ENCODE results near the gene UBE3C.
"Not testable (repeated sequence)": the region's sequence is repeated elsewhere in the genome, so short reads cannot be mapped to it uniquely, and the experiment has no call there.

UBE3C gene

DNA sequence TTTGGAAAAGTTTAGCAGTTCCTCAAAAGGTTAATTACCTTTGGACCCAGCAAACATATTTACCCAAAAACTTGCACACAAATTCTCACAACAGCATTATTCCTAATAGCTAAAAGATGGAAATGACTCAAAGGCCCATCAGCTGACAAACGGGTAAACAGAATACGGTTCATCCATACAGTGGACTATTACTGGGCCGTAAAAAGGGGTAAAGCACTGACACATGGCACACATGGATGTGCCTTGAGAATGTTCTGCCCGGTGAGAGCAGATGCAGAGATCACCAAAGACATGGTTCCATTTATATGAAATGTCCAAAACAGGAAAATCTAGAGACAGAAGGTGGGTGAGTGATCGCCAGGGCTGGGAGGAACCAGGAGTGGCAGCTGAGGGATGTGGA lies 102.9 kb downstream of the UBE3C start:
- DNase-seq, result no peak

DNA sequence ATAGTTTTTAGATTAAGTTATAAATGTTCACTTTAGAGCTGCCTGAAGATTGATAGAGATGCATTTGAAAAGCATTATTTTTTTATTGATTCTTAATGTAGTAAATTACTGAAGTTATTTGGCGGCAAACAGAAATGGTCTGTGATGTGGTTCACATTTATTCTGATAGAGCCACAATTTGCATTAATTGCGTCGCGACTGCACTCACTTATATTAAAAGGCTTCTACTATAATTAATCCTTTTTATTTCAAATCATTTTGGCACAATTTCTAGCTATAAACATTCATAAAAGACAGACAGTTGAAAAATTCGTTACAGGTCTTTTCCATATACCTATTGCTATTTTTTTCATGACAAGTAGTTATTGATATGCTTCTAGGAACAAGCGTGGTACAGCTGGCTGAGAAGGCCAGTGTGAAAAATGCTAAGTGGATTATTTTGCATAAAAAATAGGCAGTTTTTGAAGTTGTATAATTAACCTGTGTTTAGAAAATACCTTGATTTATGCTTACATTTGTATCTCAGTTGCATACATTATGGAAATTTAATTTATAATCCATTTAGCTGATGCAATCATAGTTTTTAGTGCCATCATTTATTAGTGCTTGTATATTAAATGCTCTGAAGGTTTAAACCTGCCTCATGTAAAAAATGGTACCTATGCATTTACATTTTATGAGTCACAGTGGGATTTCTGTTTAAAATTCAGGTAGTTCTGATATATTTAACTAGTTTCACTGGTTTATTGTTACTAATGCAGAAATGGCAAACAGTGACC lies 106.0 kb downstream of the UBE3C start:
- no peak for DNase-seq

DNA sequence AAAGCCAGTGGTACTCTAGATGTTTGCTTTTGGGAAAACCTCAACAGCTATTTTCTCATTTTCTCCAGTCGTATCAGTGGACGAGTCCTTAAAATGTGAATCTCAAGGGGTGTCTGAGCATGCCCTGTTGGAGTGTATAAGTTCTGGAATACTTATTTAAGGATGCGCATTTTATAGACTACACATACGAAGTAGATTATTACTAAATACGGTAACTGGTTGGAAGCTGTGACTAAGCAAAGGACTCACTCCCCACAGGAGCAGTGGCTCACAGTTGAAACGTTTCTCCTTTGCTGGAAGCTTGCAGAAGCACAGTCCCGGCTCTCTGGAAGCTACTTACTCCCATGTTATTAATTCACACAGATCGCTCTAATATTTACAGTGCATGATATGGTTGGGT lies 107.3 kb downstream of the UBE3C start:
- no peak for DNase-seq

DNA sequence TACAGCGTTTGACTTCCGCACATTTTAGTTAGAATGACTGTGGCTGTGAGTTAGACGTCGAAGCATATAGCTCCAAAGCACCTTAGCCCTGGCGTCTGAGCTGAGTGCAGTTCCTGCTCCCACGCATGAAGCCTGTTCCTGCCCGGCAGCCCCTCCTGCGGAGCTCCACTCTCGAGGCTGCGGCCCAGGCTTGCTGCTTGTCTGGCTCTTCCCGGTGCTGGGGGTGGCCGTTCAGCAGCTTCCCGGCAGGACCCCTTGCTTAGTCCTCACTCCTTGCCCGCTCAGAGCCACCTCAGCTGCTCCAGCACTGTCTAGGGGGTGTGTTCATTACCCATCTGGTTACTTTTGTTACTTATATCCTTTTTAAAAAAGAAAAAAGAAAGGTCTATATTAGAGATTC lies 109.9 kb downstream of the UBE3C start:
- DNase-seq, result no peak

DNA sequence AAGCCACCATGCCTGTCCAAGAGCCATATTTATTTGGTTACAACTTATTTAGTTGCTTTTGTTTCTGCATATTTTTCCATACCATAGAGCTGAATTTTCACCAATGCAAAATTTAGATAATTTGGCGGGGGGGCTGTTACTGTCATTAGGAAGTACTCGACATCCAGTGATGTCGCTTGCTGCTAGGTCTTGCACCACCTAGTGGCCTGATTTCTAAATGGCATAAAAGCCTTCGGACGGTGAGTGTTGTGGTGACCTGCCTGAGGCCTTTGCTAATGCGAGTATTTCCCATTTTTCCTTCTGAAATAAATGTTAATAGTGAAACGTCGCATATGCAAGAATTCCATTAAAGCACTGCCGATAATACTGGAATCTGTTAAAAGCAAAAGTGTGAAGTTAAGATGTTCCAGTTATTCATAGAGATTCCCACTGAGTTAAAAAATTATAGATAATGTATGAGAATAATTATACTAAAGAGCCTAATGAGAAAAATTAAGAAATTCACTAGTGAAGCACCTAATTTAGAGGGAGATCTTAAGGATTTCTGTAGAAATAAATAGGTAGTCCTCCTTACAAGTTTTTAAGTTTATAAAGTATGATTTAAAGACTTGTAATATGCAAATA lies 112.0 kb downstream of the UBE3C start:
- DNase-seq, result no peak

DNA sequence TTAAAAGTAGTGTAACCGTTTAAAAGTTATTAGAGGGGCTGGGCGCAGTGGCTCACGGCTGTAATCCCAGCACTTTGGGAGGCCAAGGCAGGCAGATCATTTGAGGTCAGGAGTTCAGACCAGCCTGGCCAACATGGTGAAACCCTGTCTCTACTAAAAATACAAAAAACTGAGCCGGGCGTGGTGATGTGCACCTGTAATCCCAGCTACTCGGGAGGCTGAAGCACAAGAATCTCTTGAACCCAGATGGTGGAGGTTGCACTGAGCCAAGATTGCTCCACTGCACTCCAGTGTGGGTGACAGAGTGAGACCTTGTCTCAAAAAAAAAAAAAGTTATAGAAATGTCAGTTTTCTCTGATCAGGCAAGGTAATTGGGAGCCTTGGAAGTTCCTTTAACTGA lies 113.1 kb downstream of the UBE3C start:
- not testable (repeated sequence) for DNase-seq

DNA sequence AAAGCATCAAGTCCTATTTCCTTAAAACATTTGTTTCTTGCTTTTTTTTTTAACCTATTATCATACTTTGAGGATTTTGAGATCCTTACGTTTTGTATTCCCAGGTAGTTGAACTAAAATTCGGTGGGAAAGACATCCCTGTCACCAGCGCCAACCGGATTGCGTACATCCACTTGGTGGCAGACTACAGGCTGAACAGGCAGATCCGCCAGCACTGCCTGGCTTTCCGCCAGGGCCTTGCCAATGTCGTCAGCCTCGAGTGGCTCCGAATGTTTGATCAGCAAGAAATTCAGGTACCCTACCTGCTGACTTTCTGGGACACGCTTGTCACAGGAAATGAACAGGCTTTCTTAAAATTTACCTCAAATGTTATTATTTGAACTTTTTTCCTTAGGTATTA lies 115.1 kb downstream of the UBE3C start:
- peak; percentile 81 for DNase-seq

DNA sequence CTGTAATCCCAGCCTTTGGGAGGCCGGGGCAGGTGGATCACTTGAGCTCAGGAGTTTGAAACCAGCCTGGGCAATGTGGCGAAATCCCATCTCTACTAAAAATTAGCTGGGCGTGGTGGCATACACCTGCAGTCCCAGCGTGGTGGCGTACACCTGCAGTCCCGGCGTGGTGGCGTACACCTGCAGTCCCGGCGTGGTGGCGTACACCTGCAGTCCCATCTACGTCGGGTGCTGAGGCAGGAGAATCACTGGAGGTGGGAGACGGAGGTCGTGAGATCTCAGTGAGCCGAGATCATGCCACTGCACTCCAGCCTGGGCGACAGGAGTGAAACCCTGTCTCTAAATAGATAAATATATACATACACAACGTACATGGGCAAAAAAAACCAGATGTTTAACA lies 116.1 kb downstream of the UBE3C start:
- DNase-seq, result not testable (repeated sequence)

DNA sequence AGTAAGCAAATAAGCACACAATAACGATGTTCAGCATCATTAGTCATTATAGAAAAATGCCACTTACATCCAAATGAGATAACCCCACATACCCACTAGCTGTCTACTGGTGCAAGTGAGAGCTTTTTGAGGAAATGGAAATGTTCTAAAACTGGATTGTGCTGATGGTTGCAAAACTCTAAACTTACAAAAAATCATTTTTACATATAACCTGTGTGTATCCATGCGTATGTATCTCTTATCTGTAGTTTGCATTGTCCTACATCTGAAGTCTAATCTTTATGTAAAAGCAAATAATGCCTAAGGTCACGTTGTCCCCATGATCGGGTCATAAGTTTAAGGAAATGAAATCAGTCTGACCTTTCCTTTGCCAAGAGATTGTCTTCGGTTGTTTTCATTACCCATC lies 116.5 kb downstream of the UBE3C start:
- no peak for DNase-seq

DNA sequence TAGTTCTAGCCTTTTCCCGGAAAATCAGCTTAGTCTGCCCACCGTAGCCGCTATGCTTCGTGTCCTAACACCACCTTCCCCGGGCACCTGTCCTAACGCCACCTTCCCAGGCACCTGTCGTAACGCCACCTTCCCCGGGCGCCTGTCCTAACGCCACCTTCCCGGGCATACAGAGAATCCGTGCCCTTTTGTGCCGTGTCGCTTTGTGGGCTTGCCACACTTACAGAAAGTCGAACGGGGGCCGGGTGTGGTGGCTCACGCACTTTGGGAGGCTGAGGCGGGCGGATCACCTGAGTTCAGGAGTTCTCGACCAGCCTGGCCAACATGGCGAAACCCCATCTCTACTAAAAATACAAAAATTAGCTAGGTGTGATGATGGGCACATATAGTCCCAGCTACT lies 124.4 kb downstream of the UBE3C start:
- no peak for DNase-seq

DNA sequence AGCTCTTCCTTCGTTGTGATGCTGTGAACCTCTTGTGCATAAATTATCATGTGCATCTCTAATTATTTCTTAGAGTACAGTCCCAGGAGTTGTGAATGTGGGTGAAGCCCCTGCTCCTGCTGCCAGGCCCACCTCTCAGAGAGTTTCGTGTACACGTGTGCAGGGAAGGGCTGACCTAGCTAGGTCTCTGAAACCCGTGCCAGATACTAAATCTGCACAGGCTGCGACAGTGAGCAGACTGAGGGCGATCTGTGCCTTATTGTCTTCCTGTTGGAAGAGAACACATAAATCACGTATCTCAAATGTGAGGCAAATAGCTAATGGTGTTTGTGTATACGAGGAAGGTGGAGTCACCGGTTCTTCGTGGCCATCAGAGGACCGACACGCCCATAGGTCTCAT lies 126.3 kb downstream of the UBE3C start:
- no peak for DNase-seq

DNA sequence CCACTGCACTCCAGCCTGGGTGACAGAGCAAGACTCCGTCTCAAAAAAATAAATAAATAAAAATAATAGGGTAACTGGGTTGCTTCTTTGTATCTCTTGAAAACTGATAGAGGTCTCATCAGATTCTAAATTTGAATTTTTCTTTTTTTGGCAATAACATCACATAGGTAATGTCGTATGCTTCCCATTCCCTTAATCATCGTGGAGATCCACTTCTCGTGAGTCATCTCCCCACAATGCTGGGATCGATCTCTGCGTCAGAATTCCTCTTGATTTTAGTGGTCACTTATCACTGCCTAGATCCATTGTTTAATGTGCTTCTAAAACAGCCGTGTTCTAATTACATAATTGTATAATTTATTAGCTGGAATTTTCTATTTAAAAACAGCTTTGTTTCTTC lies 127.5 kb downstream of the UBE3C start:
- no peak for DNase-seq

DNA sequence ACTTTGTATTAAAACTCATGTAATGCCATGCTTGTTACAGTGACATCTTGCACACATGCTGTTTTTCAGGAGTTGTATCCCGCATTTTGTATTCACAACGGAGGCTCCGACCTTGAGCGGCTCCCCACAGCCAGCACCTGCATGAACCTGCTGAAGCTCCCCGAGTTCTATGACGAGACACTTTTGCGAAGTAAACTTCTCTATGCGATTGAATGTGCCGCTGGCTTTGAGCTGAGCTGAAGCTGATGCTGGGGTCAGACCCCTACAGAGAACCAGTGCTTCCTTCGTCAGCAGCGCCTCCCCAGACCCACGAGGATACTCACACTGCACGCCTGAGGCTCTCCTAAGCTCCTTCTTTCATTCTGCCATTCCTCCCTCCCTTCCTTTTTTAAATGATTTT lies 128.8 kb downstream of the UBE3C start:
- DNase-seq, result no peak

DNA sequence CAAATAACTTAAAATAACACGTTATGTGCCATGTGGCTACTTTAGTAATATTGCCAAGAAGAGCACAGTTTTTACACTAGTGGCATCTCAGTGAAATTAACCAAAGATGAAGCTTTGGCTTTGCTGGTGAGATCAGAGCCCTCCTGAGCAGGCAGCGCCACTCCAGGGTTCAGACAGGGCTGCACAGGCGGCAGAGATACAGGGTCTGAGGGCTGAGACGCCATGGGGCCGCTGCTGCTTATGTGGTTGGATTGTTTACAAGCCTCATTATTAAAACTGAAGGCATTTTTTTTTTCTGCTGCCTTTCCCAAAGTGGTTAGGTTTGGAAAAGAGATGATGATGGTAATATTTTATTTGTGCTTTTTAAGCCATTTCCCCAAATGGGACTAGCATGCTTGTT lies 129.2 kb downstream of the UBE3C start:
- DNase-seq, result no peak

DNA sequence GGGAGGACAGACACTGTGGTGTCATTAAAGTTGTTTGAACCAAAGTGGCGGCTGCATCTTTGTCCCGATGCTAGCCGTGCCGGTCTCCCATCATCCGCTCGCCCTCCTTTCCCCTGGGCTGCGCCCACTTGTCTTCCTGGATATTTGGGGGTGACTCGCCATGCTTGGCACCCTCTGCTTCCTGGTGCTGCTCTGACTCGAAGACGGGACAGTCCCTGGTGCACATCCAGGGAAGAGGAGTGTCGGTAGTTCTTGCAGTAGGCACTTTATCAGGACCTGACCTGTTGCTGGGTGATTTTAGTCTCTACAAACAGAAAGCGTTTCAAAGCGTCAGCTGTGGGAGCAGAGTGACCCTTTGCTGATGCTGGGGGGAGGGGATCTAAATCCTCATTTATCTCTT lies 129.8 kb downstream of the UBE3C start:
- DNase-seq, result no peak

DNA sequence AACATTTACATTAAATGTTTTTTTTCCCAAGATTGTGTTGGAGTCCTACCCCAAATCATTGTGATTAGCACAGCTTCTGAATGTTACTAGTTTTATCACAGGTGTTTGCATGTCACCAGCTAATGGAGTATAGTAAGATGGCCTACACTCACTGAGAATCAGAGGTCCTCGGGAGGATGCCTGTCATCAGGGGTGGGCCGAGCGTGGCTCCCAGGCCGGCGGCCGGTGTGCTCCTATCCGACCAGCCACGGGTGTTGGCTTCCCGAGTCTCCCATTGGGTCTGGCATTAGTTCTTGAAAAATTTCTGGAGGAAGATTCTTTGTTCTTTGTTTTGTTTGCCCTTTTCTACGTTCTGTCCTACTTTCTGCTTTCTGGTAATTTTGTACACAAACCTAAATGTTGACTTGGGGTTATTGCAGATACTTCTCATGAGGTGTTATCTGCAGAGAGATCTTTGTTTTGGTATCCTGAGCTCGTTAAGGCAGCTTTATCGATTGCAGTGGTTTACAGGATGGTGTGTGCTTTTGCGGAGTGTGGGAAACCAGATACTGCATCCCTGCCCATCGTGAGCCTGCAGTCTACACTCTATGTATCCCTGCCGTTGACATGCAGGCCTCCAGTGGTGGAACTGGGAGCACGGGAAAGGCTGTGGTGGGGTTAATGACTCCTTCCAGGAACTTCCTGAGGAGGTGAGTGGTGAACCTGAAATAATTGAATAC lies 130.8 kb downstream of the UBE3C start:
- DNase-seq, result no peak

DNA sequence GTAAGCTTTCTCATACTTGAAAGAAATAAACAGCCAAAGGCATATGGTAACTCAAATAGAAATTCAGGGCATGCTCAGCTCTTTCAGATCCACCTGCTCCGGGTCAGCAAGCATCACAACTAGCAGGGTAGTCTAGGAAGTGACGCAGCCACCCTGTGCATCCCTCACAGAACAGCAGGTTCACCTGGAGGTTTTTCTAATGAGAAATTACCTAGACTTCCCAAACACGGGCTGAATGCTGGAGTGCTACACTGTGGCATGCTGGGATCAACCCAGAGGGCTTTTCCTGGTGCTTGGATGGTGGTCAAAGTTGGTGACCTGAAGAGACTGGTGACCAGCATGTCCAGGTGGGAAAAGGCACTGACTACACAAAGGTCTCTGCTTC lies 131.3 kb downstream of the UBE3C start:
- DNase-seq, result no peak

DNA sequence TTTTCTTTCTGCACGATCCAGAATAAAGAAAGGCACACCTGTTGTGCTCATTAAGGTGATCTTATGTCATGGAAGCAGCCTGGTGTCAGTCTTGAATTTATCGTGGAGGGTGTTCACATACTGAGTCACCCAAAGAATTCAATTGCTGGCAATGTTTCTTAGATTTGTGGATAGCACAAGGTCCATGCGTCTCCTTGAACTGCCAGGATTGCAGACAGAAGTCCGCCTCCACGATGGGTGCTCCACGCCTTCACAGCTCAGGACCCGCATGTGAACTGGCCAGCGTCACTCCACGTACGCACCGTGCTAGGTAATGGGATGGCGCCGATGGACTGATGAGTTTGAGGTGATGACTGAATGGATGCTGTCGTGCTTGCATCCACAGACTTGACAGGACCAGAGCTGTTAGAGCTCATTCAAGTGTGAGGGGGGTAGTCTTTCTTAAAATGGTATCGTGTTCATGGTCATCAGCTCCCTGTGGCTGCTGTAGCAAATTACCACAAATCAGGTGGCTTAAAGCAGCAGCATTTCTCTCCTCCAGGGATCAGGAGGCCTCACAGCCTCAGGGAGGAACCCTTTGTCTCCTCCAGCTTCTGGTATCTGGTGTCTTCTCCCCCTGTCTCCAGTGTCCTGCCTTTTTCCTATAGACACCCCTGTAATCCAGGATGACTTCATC lies 132.7 kb downstream of the UBE3C start:
- no peak for DNase-seq

DNA sequence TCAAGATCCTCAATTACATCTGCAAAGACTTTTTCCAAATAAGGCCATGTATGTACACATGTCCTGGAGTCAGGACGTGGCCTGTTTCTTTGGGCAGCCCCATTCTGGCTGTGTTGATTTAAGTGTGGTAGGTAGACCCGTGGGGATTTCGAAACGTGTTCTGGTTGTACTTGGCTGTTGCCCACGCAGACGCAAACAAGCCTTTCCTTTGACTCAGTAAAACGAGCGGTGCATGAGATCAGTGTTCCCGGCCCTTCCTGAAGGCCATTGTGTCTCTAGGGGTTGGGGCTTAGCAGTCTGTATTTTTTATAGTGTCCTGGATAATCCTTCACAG lies 133.2 kb downstream of the UBE3C start:
- no peak for DNase-seq

DNA sequence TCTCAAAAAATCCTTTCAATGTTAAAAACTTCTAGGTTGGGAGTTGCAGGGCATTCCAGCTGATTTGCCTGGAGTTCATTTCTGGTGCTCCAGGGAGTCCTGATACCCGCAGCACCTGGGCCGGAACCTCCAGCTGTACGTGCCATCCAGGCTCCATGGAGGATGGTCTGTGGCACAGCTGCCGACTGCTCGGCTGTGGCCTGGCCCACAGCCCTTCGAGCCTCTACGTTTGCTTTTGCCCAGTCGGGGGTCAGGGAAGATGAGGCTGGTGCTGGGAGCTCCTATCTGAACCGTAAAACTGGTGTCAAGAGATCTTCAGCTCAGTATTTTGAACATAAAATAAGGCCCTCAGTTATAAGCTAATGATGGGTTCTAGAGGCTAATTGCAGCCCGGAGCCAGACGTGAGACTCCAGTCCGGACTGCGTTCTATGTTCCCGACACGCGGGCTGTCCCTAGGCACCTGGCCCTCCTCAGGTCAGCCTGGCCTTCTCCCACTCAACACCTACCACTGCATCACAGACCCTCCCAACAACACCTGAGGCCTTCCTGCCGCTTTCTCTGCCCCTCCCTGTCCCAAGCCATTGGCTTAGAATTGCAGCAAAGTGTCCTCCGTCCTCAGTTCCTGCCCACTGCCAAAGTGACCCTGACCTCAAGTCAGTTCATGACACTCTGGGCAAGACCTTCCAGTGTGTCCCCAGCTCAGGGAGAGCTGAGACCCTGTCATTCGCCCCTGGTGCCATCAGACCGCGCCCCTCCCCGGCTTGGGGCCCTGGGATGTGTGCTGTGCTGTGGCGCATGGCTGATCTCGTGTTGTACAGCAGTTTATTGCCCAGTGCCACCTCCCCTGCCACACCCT lies 133.9 kb downstream of the UBE3C start:
- DNase-seq, result no peak

DNA sequence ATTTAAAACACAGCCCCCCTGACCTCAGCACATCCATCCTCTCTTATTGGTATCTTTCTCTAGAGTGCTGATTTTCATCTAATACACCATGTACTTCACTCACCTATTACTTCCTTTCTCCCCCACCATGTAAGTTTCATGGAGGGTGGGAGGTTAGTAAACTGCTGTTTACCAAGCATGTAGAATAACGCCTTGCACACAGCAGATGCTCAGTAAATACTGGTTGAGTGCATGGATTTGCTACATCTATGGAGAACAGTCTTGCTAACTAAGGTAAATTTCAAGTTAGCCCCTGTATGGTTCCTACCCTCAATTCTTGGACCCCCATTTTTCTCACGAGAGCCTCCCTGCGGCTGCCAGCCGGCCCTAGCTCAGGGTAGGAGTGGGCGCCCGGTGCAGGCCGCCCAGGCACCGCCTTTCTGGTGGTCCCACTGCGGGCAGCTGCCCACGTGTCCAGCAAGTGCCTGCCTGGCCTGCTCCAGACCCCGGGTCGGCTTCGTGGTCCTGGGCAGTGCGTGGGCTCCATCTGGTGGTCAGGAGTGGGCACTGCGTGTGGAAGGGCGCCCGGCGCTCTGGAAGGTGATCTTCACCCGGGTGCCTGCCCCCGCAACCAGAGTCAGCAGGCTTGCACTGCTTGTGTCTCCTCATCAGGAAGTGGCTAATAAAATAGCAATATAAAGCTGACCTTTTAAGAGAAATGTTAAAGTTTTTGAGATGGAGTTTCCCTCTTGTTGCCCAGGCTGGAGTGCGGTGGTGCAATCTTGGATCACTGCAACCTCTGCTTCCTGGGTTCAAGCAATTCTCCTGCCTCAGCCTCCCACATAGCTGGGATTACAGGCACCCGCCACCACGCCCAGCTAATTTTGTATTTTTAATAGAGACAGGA lies 134.7 kb downstream of the UBE3C start:
- no peak for DNase-seq

All from DMS79 (cell line).